Activated T-cell treated with anti-CD3 and anti-CD28 coated beads, Interleukin-2, amount 50 U/mL, for 72 hours (primary cell): ENCODE results near the gene BLACAT1. TPM values are rescaled to one million over a fixed set of nuclear protein-coding genes. Genes with fewer than 3 reads are reported as not detected.
"Not testable (repeated sequence)": the region's sequence is repeated elsewhere in the genome, so short reads cannot be mapped to it uniquely, and the experiment has no call there.

Experiments
- ATAC-seq, 2 donors: fragments of 150-1000 bp; cut with Tn5 transposase; replicated peaks in 1 of 2; 2 replicates each; pipeline ENCODE4 v1.10.0; 2021; ENCODE audit warnings: moderate library complexity in 2 of 2, mild to moderate bottlenecking in 1 of 2
- DNase-seq, 2 donors: peaks; one replicate each; pipeline ENCODE4 v3.0.0; 2021 to 2022; ENCODE audit warnings: mixed read lengths in 1 of 2
- H3K27ac Mint-ChIP-seq: one replicate; pipeline ENCODE4 v1.8.0; 2022; ENCODE audit warnings: mild to moderate bottlenecking, moderate library complexity, mixed read lengths
- H3K27me3 Mint-ChIP-seq: one replicate; pipeline ENCODE4 v1.8.0; 2022; ENCODE audit warnings: low read depth, mixed read lengths
- H3K36me3 Mint-ChIP-seq, 2 donors: one replicate each; pipeline ENCODE4 v1.8.0; 2022; ENCODE audit warnings: mixed read lengths in 2 of 2, mild to moderate bottlenecking in 1 of 2; ENCODE audit not compliant: insufficient read depth in 2 of 2
- H3K4me1 Mint-ChIP-seq: one replicate; pipeline ENCODE4 v1.8.0; 2022; ENCODE audit warnings: low read depth, mixed read lengths
- H3K4me3 Mint-ChIP-seq, 2 donors: one replicate each; pipeline ENCODE4 v1.8.0; 2022; ENCODE audit warnings: mild to moderate bottlenecking in 2 of 2, mixed read lengths in 2 of 2, moderate library complexity in 2 of 2
- H3K9me3 Mint-ChIP-seq, 2 donors: one replicate each; pipeline ENCODE4 v1.8.0; 2022; ENCODE audit warnings: mixed read lengths in 2 of 2
- total RNA-seq, 2 donors: library from RNA; stranded (reverse); gene quantifications; one replicate each; pipeline ENCODE4 v1.2.3, GENCODE V29; 2022

The BLACAT1 gene
- total RNA-seq, 2 donors from 2014 or later = 0.34 to 0.97 TPM

DNA sequence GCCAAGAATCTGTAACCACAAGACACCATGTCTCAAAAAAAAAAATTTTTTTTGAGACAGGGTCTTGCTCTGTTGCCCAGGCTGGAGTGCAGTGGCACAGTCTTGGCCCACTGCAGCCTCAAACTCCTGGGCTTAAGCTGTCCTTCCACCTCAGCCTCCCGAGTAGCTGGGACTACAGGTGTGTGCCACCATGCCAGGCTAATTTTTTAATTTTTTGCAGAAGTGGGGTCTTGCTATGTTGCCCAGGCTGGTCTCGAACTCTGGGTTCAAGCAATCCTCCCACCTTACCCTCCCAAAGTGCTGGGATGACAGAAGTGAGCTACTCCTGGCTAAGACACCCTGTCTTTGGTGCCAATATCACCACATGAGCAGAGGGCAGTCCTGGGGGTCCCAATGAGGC lies 23.1 kb upstream of the BLACAT1 start:
- peaks cover 59% of the 10 kb centered on the region for H3K27me3 Mint-ChIP-seq
- not testable (repeated sequence) for H3K4me3 Mint-ChIP-seq, ATAC-seq

DNA sequence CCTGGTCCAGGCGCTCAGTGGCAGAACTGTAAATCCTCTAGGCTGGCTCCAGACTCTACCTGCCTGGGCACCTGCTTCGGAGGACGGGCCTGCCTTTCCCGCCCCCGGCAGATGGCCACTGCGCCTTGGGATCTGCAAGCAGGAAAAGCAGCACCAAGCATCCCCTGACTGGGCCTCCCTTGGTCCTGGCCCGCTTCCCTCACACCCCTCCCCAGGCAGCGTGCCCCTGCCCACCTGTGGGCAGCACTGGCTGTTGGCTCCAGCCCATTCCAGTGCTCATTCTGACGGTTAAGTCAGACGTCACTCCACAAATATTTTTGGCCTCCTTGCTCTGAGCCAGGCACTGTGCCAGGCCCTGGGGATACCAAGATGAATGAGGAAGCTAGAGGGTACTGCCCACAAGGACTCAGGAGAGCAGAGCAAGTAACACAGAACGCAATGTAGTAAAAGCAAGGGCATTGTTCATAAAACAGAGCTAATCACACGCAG lies 22.0 kb upstream of the BLACAT1 start:
- Mint-ChIP-seq H3K27me3 (peaks cover 58% of the 10 kb centered on the region), H3K4me1 (peaks cover 29% of the 10 kb centered on the region), H3K4me3 (no peak overlapping the region), H3K36me3 (peaks cover 12 to 14% of the 10 kb centered on the region in 2 donors), H3K9me3 (peaks cover 14 to 17% of the 10 kb centered on the region in 2 donors), H3K27ac (no peak overlapping the region)
- DNase-seq (no peak), ATAC-seq (no peak)

More for the DNA sequence above, 23.1 kb upstream of the BLACAT1 start:
- Mint-ChIP-seq H3K4me1 (peaks cover 27% of the 10 kb centered on the region), H3K36me3 (peaks cover 12 to 14% of the 10 kb centered on the region in 2 donors), H3K9me3 (peaks cover 14 to 17% of the 10 kb centered on the region in 2 donors)
- not testable (repeated sequence) for H3K27ac Mint-ChIP-seq, DNase-seq

GRCh38 chr1:205477121-205477758 lies 21.4 kb upstream of the BLACAT1 start:
- Mint-ChIP-seq H3K27ac (no peak overlapping the region), H3K4me3 (no peak overlapping the region), H3K36me3 (peaks cover 12 to 14% of the 10 kb centered on the region in 2 donors), H3K9me3 (peaks cover 14 to 17% of the 10 kb centered on the region in 2 donors), H3K27me3 (peaks cover 58% of the 10 kb centered on the region), H3K4me1 (peaks cover 34% of the 10 kb centered on the region)
- DNase-seq (no peak), ATAC-seq (no peak)

DNA sequence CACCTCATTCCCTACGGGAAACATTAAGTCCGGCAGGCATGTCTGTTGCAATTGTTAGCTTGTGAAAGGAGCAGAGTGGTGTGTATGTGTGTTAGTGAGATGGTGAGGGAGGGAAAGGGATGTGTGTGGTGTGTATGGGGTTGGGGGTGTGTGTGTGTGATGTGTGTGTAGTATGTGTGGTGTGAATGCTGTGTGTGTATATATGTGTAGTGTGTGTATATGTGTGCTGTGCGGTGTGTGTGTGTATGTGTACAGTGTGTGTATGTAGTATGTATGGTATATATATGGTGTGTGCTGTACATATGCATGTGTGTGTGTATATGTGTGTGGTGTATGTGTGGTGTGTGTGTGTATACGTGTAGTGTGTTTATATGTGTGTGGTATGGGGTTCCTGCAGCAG lies 20.8 kb upstream of the BLACAT1 start:
- Mint-ChIP-seq H3K27ac (no peak overlapping the region), H3K4me3 (no peak overlapping the region), H3K9me3 (peaks cover 14 to 17% of the 10 kb centered on the region in 2 donors), H3K27me3 (peaks cover 58% of the 10 kb centered on the region), H3K36me3 (peaks cover 12 to 15% of the 10 kb centered on the region in 2 donors), H3K4me1 (peaks cover 29% of the 10 kb centered on the region)
- no peak for ATAC-seq
- no peak for DNase-seq

GRCh38 chr1:205475855-205476254 lies 20.0 kb upstream of the BLACAT1 start:
- Mint-ChIP-seq H3K9me3 (peaks cover 14 to 17% of the 10 kb centered on the region in 2 donors), H3K4me3 (no peak overlapping the region), H3K27me3 (peaks cover 54% of the 10 kb centered on the region), H3K4me1 (peaks cover 21% of the 10 kb centered on the region), H3K36me3 (peaks cover 12 to 16% of the 10 kb centered on the region in 2 donors), H3K27ac (no peak overlapping the region)
- ATAC-seq (no peak), DNase-seq (no peak)

- H3K36me3 Mint-ChIP-seq = peaks cover 12 to 16% of the 10 kb centered on the region in 2 donors
- H3K9me3 Mint-ChIP-seq = peaks cover 14 to 17% of the 10 kb centered on the region in 2 donors
- H3K27ac Mint-ChIP-seq = no peak overlapping the region
These were observed 18.7 kb upstream of the BLACAT1 start for GRCh38 chr1:205474571-205474970.

DNA sequence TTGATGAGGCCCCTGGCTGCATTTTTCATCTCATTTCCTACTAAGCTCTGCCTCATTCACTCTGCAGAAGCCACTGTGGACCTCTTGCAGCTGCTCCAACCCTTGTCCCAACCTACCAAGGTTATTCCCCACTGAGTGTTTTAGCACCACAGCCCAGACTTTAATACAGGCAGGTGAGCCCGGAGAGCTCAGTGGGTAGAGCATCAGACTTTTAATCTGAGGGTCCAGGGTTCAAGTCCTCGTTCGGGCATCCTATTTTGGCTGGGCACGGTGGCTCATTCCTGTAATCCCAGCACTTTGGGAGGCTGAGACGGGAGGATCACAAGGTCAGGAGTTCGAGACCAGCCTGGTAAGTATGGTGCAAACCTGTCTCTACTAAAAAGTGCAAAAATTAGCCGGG lies 18.1 kb upstream of the BLACAT1 start:
- Mint-ChIP-seq H3K27me3 (peaks cover 53% of the 10 kb centered on the region), H3K27ac (no peak overlapping the region), H3K4me1 (peaks cover 6% of the 10 kb centered on the region), H3K9me3 (peaks cover 14 to 17% of the 10 kb centered on the region in 2 donors), H3K36me3 (peaks cover 12 to 16% of the 10 kb centered on the region in 2 donors), H3K4me3 (no peak overlapping the region)
- DNase-seq (no peak), ATAC-seq (no peak)

More at GRCh38 chr1:205474571-205474970, 18.7 kb upstream of the BLACAT1 start:
- ATAC-seq (no peak), DNase-seq (no peak)
- Mint-ChIP-seq H3K27me3 (peaks cover 51% of the 10 kb centered on the region), H3K4me3 (no peak overlapping the region), H3K4me1 (peaks cover 8% of the 10 kb centered on the region)

DNA sequence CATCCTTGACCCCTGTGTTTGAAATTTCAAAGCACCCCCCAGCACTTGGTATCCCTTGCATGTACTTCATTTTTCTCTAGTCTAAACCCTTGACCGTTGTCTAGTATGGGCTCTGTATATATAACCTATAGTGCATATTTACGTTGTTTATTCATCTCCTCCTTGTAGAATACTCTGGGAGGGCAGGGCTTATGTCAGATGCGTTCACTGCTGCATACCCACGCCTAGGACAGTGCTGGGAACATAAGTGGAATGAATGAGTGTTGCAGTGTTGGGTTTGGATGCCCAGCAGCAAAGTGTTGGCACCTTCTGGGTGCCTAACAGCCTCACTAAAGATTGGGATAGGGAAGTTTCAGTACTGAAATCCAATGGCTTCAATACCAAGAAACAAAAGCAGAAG lies 17.6 kb upstream of the BLACAT1 start:
- no peak overlapping the region for H3K4me3 Mint-ChIP-seq
- DNase-seq (no peak), ATAC-seq (no peak)
- H3K9me3 Mint-ChIP-seq = peaks cover 14 to 17% of the 10 kb centered on the region in 2 donors
- peaks cover 12 to 16% of the 10 kb centered on the region in 2 donors for H3K36me3 Mint-ChIP-seq
- H3K27me3 Mint-ChIP-seq = peaks cover 58% of the 10 kb centered on the region
- no peak overlapping the region for H3K27ac Mint-ChIP-seq
- H3K4me1 Mint-ChIP-seq = peaks cover 6% of the 10 kb centered on the region

DNA sequence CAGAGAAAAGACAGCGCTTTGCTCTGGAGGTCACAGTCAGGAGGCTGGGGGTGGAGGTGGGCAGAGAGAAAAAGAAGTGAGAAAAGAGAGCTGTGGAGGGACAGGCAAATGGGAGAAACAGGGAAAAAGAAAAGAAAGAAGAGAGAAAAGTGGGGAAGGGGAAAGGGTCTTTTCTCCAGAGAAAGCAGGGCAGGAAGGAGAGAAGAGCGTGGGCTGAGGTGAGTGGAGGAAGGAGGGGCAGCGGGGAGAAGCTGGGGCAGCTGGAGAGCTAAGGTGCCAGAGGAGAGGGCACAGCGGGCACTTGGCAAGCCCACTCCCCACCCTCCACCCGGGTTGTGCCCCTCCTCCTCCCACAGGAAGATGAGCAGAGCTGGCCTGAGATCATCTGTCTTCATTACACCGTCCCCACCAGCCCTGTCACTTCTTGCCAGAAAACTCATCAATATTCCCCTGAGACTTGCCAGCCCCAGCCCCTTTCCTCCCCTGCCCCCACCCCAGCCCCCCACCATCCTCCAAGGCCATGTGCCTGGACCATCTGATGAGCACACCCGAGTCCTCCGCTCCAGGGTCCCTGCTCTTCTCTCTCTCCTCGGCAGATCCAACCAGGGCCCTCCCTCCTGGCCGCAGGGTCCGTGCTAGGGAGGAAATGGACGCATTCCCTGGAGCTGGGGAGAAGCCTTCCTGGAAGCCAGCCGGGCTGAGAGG lies 17.0 kb upstream of the BLACAT1 start:
- no peak for DNase-seq
- H3K27ac Mint-ChIP-seq = no peak overlapping the region
- peaks cover 63% of the 10 kb centered on the region for H3K27me3 Mint-ChIP-seq
- no peak overlapping the region for H3K4me3 Mint-ChIP-seq
- H3K4me1 Mint-ChIP-seq = peaks cover 6% of the 10 kb centered on the region
- no peak for ATAC-seq
- H3K36me3 Mint-ChIP-seq = peaks cover 12 to 16% of the 10 kb centered on the region in 2 donors
- H3K9me3 Mint-ChIP-seq = peaks cover 14 to 17% of the 10 kb centered on the region in 2 donors

- Mint-ChIP-seq H3K4me1 (peaks cover 6% of the 10 kb centered on the region), H3K9me3 (peaks cover 7% of the 10 kb centered on the region in 2 donors)
- no peak for DNase-seq
These were observed 14.3 kb upstream of the BLACAT1 start for GRCh38 chr1:205470131-205470530.

GRCh38 chr1:205466595-205467220 lies 10.9 kb upstream of the BLACAT1 start:
- DNase-seq (no peak), ATAC-seq (no peak)
- peaks cover 0 to 1% of the 10 kb centered on the region in 2 donors for H3K36me3 Mint-ChIP-seq
- no peaks in the 10 kb centered on the region for H3K9me3 Mint-ChIP-seq
- H3K4me3 Mint-ChIP-seq = no peak overlapping the region
- no peaks in the 10 kb centered on the region for H3K4me1 Mint-ChIP-seq
- H3K27ac Mint-ChIP-seq = no peak overlapping the region
- peaks cover 38% of the 10 kb centered on the region for H3K27me3 Mint-ChIP-seq

More at GRCh38 chr1:205470131-205470530, 14.3 kb upstream of the BLACAT1 start:
- H3K27me3 Mint-ChIP-seq = peaks cover 66% of the 10 kb centered on the region
- no peak overlapping the region for H3K4me3 Mint-ChIP-seq
- no peak overlapping the region for H3K27ac Mint-ChIP-seq
- peaks cover 8% of the 10 kb centered on the region in 2 donors for H3K36me3 Mint-ChIP-seq
- no peak for ATAC-seq

DNA sequence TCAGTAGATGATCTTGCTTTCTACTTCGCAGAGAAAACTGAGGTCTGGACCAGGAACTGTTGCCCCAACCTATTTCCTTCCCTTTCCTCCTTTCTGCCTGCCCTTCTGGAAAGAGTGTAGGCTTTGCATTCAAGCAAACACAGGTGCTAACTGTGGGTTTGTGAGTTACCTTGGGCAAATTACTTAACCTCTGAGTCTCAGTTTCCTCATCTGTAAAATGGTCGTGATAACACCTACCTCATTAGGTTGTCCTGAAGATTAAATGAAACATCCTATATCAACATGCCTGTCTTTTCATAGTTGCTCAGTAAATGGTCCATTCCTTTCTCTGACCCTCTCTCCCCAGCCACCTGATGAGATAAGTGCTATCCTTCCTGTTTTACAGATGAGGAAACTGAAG lies 9.5 kb upstream of the BLACAT1 start:
- no peaks in the 10 kb centered on the region for H3K36me3 Mint-ChIP-seq
- H3K4me1 Mint-ChIP-seq = no peaks in the 10 kb centered on the region
- ATAC-seq (no peak), DNase-seq (no peak)
- H3K4me3 Mint-ChIP-seq = no peak overlapping the region
- H3K27me3 Mint-ChIP-seq = peaks cover 33% of the 10 kb centered on the region
- H3K27ac Mint-ChIP-seq = no peak overlapping the region
- H3K9me3 Mint-ChIP-seq = no peaks in the 10 kb centered on the region
